Colonic mucosa (tissue), 4 donors: Measurements from ENCODE around the gene GRHL3. TPM values are rescaled to one million over a fixed set of nuclear protein-coding genes. Genes with fewer than 3 reads are reported as not detected.

Experiments used
- DNase-seq: peaks from one replicate; pipeline ENCODE4 v3.0.0-alpha.2; 2020
- H3K27ac ChIP-seq: fragments of 200-600 bp; one replicate; pipeline ENCODE4 v1.8.0; 2021
- H3K27me3 ChIP-seq: fragments of 200-600 bp; one replicate; pipeline ENCODE4 v1.8.0; 2021
- H3K36me3 ChIP-seq: fragments of 200-600 bp; one replicate; pipeline ENCODE4 v1.8.0; 2021
- H3K4me1 ChIP-seq: fragments of 200-600 bp; one replicate; pipeline ENCODE4 v1.8.0; 2021; ENCODE audit warnings: mild to moderate bottlenecking
- H3K4me3 ChIP-seq: fragments of 200-600 bp; one replicate; pipeline ENCODE4 v1.8.0; 2021
- H3K9ac ChIP-seq, 2 donors: one replicate each; pipeline ENCODE4 v1.7.0; 2013; ENCODE audit warnings: control low read depth in 2 of 2, low read depth in 2 of 2, low read length in 2 of 2
- H3K9me3 ChIP-seq: fragments of 200-600 bp; one replicate; pipeline ENCODE4 v1.8.0; 2021
- intact Hi-C: fragments of 100-400 bp; cut with DNase I; formaldehyde crosslinking; loops from one replicate; pipeline ENCODE4 v1.14.1; 2022
- total RNA-seq, 2 donors: library from RNA; stranded (reverse); fragmentation: NEBNext Ultra II Directional in 1 of 2; extraction: Animal tissue kit (Norgen Biotek cat#: 25700) in 1 of 2; gene quantifications; one replicate each; pipeline ENCODE4 v1.2.1, GENCODE V29; 2021
- TF ChIP-seq, protein P1 (sequence below): fragments of 200-600 bp; IDR thresholded peaks from one replicate; pipeline ENCODE4 v1.8.0; 2022; ENCODE audit warnings: antibody characterized with exemption, mild to moderate bottlenecking
- donor health status: healthy.
- donor health status: DM: no; HTN: no; CAD: no.
- donor health status: DM: no; HTN: no; CAD: no.

Gene GRHL3
- total RNA-seq, 2 donors from 2014 or later = 0.64 to 1.5 TPM

DNA sequence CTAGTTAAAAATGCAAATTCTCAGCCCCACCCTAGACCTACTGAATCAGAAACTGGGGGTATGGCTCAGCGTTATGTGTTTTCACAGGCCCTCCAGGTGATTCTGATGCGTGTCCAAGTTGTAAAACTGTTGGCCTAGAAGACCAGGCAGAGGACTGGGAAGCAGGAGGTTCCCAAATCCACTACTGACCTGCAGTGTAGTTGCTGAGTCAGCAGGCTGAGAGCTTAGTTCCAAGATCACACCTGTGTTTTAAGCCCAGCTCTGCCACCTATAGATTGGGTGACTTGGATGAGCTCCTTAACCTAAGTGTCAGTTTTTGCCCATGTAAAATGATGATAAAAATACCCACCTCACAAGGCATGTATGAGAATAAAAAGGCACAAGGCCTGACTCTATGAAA lies 4.1 kb downstream of the GRHL3 start:
- H3K4me3 ChIP-seq = no peak overlapping the region
- TF ChIP-seq, protein P1, sequence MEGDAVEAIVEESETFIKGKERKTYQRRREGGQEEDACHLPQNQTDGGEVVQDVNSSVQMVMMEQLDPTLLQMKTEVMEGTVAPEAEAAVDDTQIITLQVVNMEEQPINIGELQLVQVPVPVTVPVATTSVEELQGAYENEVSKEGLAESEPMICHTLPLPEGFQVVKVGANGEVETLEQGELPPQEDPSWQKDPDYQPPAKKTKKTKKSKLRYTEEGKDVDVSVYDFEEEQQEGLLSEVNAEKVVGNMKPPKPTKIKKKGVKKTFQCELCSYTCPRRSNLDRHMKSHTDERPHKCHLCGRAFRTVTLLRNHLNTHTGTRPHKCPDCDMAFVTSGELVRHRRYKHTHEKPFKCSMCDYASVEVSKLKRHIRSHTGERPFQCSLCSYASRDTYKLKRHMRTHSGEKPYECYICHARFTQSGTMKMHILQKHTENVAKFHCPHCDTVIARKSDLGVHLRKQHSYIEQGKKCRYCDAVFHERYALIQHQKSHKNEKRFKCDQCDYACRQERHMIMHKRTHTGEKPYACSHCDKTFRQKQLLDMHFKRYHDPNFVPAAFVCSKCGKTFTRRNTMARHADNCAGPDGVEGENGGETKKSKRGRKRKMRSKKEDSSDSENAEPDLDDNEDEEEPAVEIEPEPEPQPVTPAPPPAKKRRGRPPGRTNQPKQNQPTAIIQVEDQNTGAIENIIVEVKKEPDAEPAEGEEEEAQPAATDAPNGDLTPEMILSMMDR = no peak
- H3K27me3 ChIP-seq = no peaks in the 10 kb centered on the region
- intact Hi-C loops = no loop called here
- no peaks in the 10 kb centered on the region for H3K9me3 ChIP-seq
- H3K27ac ChIP-seq = no peak overlapping the region
- H3K4me1 ChIP-seq = peaks cover 7% of the 10 kb centered on the region
- no peak overlapping the region for H3K9ac ChIP-seq
- no peaks in the 10 kb centered on the region for H3K36me3 ChIP-seq
- DNase-seq = no peak

DNA sequence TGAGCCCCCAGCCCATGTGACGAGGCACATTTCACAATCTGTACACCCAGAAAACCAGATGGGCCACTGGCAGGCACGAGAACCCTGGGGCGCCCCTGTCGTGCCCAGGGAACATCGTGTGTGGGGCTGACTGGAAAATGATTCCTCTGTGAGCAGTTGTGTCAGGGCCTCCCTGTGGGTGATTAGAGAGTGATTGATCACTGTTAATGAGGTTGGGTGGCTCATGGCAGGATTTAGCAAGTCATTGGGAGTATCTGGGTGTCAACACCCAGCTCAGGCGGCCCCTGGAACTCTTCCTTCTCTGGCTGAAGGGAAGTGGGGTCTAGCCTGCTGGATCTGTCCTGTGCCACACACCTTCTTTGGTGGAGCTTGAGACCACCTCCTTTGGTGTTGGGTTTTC lies 5.7 kb downstream of the GRHL3 start:
- no peak for DNase-seq
- Histone ChIP-seq H3K9ac (no peak overlapping the region), H3K4me3 (no peak overlapping the region), H3K27me3 (no peaks in the 10 kb centered on the region), H3K27ac (no peak overlapping the region), H3K36me3 (no peaks in the 10 kb centered on the region), H3K4me1 (peaks cover 7% of the 10 kb centered on the region), H3K9me3 (no peaks in the 10 kb centered on the region)
- TF ChIP-seq, protein P1 = no peak
- intact Hi-C loops = no loop called here

DNA sequence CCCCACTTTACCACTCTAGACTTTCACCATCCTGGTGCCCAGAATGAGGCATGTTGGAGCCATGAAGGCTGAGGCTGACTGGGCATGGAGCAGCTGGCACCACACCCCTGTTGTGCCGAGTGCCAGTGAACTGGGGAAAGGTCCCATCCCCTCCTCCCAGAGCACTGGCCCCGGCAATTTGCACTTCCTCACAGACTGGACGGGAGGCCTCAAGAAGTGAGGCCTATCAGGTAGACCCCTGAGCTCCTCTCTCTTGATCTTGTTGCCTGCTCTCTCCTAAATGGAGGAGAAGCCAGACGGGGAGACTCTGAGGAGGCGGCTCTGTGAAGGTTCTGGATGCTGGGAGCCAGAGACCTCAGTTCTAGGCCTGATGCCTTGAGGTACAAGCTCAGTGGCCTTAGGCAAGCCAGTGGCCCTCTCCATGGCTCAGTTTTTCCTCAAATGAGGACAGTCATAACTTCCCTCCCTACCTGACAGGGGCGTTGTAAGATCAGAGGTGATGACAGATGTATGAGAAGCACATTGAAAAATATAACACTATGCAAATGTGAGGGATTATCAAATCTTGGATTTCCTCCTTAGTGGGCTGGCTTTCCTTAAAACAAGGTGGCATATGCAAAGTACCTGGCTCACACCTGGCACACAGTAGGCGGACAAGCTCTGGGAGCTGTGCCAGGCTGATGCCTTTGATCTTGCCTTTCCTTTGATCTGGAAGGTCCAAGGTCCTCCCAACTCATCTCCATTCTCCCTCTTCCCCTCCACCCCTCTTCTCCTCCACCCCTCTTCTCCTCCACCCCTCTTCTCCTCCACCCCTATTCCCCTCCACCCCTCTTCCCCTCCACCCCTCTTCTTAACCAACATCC lies 6.7 kb downstream of the GRHL3 start:
- Histone ChIP-seq H3K4me1 (peaks cover 7% of the 10 kb centered on the region), H3K9ac (no peak overlapping the region), H3K27me3 (no peaks in the 10 kb centered on the region), H3K4me3 (no peak overlapping the region), H3K9me3 (no peaks in the 10 kb centered on the region), H3K36me3 (no peaks in the 10 kb centered on the region), H3K27ac (no peak overlapping the region)
- DNase-seq = no peak
- intact Hi-C loops = no loop called here
- TF ChIP-seq, protein P1 = no peak

DNA sequence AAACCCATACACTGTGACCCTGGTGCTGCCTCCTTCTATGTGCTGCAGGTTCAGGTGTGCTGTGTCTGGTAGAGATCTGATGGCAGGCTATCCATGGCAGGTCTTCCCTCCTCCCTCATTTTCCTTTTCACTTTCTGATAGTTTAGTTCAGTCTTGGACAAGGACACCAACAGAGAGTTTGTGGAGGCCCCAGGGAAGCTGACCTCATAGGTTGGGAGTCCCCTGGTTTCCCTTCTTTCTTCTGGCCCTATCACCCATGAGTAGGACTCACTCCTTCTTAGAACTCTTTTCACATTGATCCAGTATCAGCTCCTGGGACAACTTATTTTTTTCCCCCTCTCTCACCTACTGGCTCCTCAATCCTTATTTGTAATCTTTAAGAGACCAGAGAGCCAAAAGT lies 8.3 kb downstream of the GRHL3 start:
- Histone ChIP-seq H3K36me3 (no peaks in the 10 kb centered on the region), H3K9ac (no peak overlapping the region), H3K4me1 (no peaks in the 10 kb centered on the region), H3K27me3 (no peaks in the 10 kb centered on the region), H3K9me3 (no peaks in the 10 kb centered on the region), H3K27ac (no peak overlapping the region), H3K4me3 (no peak overlapping the region)
- TF ChIP-seq, protein P1 = no peak
- intact Hi-C loops = no loop called here
- no peak for DNase-seq

DNA sequence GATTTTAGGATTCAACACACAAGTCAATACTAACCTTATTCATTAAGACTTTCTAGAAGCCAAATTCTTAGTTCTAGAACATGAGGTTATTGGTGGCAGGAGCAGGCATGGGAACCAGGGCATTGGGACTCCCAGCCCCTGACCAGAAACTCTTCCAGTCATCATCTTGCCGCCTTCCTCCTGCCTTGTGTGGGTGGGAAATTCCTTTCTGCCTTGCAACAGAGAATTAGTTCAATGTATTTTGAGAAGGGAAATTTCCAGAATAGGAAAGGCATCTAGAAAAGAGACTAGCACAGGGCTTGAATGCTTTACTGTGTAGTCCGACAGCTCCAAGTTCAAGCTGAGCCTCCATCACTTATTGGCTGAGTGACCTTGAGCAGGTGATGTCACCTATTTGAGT lies 8.7 kb downstream of the GRHL3 start:
- H3K36me3 ChIP-seq = no peaks in the 10 kb centered on the region

More for the DNA sequence above, 8.7 kb downstream of the GRHL3 start:
- H3K4me1 ChIP-seq = no peaks in the 10 kb centered on the region
- intact Hi-C loops = no loop called here
- TF ChIP-seq, protein P1 = no peak
- no peaks in the 10 kb centered on the region for H3K27me3 ChIP-seq
- H3K4me3 ChIP-seq = no peak overlapping the region
- H3K9me3 ChIP-seq = no peaks in the 10 kb centered on the region
- no peak overlapping the region for H3K27ac ChIP-seq
- H3K9ac ChIP-seq = no peak overlapping the region
- no peak for DNase-seq
